HL-60 (cell line): ENCODE measurements around the gene GTF3C6.
A peak's percentile ranks its signal among the peaks of the same experiment; 100 is the strongest.

Experiments used
- GABPA ChIP-seq: IDR thresholded peaks from 2 replicates; pipeline ENCODE4 v1.6.1; 2012; ENCODE audit warnings: low read depth
- TF ChIP-seq, protein P1 (sequence below): IDR thresholded peaks from one replicate; pipeline ENCODE4 v1.5.1; 2011; ENCODE audit warnings: low read length, control low read depth, inconsistent platforms; ENCODE audit not compliant: insufficient read depth

DNA sequence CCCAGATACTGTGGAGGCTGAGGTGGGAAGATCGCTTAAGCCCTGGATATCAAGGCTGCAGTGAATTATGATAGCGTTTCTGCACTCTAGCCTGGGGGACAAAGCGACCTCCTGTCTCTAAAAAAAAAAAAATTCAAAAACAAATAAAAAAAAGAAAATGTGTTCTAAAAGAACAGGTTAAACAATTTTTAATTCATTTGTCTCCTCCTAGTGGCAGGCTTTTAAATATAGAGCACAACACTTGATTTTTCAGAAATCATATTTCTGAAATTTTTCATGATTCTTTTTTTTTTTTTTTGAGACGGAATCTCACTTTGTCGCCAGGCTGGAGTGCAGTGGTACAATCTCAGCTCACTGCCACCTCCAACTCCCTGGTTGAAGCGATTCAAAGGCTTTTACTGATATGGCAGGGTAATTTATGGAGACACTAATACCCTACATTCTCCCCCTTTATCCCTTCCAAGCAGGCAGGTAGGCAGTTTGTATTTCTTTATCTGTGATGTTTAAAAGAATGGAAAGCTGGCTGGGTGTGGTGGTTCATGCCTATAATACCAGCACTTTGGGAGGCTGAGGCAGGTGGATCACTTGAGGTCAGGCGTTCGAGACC lies 8.7 kb upstream of the GTF3C6 start:
- TF ChIP-seq, protein P1, sequence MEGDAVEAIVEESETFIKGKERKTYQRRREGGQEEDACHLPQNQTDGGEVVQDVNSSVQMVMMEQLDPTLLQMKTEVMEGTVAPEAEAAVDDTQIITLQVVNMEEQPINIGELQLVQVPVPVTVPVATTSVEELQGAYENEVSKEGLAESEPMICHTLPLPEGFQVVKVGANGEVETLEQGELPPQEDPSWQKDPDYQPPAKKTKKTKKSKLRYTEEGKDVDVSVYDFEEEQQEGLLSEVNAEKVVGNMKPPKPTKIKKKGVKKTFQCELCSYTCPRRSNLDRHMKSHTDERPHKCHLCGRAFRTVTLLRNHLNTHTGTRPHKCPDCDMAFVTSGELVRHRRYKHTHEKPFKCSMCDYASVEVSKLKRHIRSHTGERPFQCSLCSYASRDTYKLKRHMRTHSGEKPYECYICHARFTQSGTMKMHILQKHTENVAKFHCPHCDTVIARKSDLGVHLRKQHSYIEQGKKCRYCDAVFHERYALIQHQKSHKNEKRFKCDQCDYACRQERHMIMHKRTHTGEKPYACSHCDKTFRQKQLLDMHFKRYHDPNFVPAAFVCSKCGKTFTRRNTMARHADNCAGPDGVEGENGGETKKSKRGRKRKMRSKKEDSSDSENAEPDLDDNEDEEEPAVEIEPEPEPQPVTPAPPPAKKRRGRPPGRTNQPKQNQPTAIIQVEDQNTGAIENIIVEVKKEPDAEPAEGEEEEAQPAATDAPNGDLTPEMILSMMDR = peak; percentile 14
- TF ChIP-seq GABPA = no peak
